Endothelial cell of umbilical vein (primary cell): ENCODE results near the gene EXOC5. TPM values are rescaled to one million over a fixed set of nuclear protein-coding genes. Genes with fewer than 3 reads are reported as not detected.

Experiments
- BruUV-seq: library from RNA; stranded (reverse); fragments of 400-500 nt; replicated peaks from 2 replicates; lab custom pipeline; 2021; lab: Mats Ljungman, UMichigan
- CTCF ChIA-PET: fragments of 300-600, 350-600 bp; sonication (Branson Sonifier 250); formaldehyde crosslinking; loops from one replicate; lab custom pipeline; 2021; ENCODE audit warnings: antibody characterized with exemption, inconsistent platforms; lab: Charles Lee
- POLR2A ChIA-PET: fragments of 300-600, 350-600 bp; sonication (Branson Sonifier 250); formaldehyde crosslinking; loops from one replicate; lab custom pipeline; 2021; ENCODE audit warnings: antibody characterized with exemption, inconsistent platforms; lab: Charles Lee
- DNase-seq: peaks from one replicate; pipeline ENCODE4 v3.0.0-alpha.2; 2011; ENCODE audit warnings: low read depth, low spot score
- FAIRE-seq: peaks from 2 replicates; lab custom pipeline; 2011; peaks lifted over from hg19 to GRCh38; lab: Jason Lieb, UNC
- H2AFZ ChIP-seq: 2 replicates; pipeline ENCODE4 v1.6.0; 2012; ENCODE audit warnings: low read depth, low read length, control low read depth, inconsistent platforms
- H3K27ac ChIP-seq: 2 replicates; pipeline ENCODE4 v1.5.1; 2011; ENCODE audit warnings: low read depth, mild to moderate bottlenecking, control low read depth, low read length, moderate library complexity; ENCODE audit not compliant: insufficient read depth
- H3K27me3 ChIP-seq, 2 experiments: 2 replicates each; pipeline versions ENCODE4 v1.6.0 to v1.6.1; 2011; ENCODE audit warnings: low read length in 2 of 2, mixed read lengths in 1 of 2; ENCODE audit not compliant: control insufficient read depth in 2 of 2, insufficient read depth in 2 of 2
- H3K36me3 ChIP-seq, 2 experiments: 2 replicates in 1 of 2; 3 replicates in 1 of 2; pipeline ENCODE4 v1.5.1; 2011; ENCODE audit warnings: low read length in 2 of 2, mild to moderate bottlenecking in 1 of 2, moderate library complexity in 1 of 2; ENCODE audit not compliant: control insufficient read depth in 2 of 2, insufficient read depth in 2 of 2; ENCODE audit errors: extremely low read depth in 1 of 2
- H3K4me1 ChIP-seq: 3 replicates; pipeline ENCODE4 v1.5.1; 2011; ENCODE audit warnings: mild to moderate bottlenecking, low read length; ENCODE audit not compliant: control insufficient read depth, insufficient read depth; ENCODE audit errors: extremely low read depth
- H3K4me2 ChIP-seq: 2 replicates; pipeline ENCODE4 v1.6.1; 2011; ENCODE audit warnings: low read length, control low read depth, mixed read lengths; ENCODE audit not compliant: insufficient read depth
- H3K4me3 ChIP-seq, 3 experiments: fragments of 200-600 bp in 1 of 3; sonication (generic), shearing (Covaris generic) in 1 of 3; replicated peaks in 1 of 3; 2 replicates each; pipeline ENCODE4 v1.5.1; 2011 to 2016; ENCODE audit warnings: control low read depth in 3 of 3, low read length in 3 of 3, mild to moderate bottlenecking in 2 of 3, inconsistent platforms in 1 of 3, low read depth in 1 of 3, moderate library complexity in 1 of 3; ENCODE audit not compliant: insufficient read depth in 1 of 3
- H3K79me2 ChIP-seq: 2 replicates; pipeline ENCODE4 v1.6.0; 2012; ENCODE audit warnings: low read length, inconsistent platforms; ENCODE audit not compliant: control insufficient read depth, insufficient read depth
- H3K9ac ChIP-seq: replicated peaks from 2 replicates; pipeline ENCODE3; 2011; ENCODE audit warnings: low read length, control low read depth; ENCODE audit not compliant: insufficient read depth; ENCODE audit errors: extremely low read depth
- H3K9me1 ChIP-seq: replicated peaks from 3 replicates; pipeline ENCODE4 v1.6.0; 2011; ENCODE audit warnings: mild to moderate bottlenecking, low read length; ENCODE audit not compliant: control insufficient read depth, insufficient read depth; ENCODE audit errors: extremely low read depth
- H3K9me3 ChIP-seq: replicated peaks from 2 replicates; pipeline ENCODE4 v1.5.1; 2012; ENCODE audit warnings: low read length, inconsistent platforms; ENCODE audit not compliant: control insufficient read depth, insufficient read depth
- H4K20me1 ChIP-seq: replicated peaks from 2 replicates; pipeline ENCODE3; 2011; ENCODE audit warnings: mild to moderate bottlenecking, low read length; ENCODE audit not compliant: control insufficient read depth, insufficient read depth; ENCODE audit errors: extremely low read depth
- EZH2 ChIP-seq: IDR thresholded peaks from 2 replicates; pipeline ENCODE4 v1.6.1; 2012; ENCODE audit warnings: borderline replicate concordance, low read depth, mild to moderate bottlenecking, moderate library complexity, low read length, inconsistent platforms; ENCODE audit not compliant: severe bottlenecking
- FOS ChIP-seq: IDR thresholded peaks from 2 replicates; pipeline ENCODE4 v1.6.1; 2011; ENCODE audit warnings: mild to moderate bottlenecking, low read length, moderate library complexity, borderline replicate concordance; ENCODE audit not compliant: insufficient read depth
- GATA2 ChIP-seq: IDR thresholded peaks from 2 replicates; pipeline ENCODE4 v1.7.0; 2011; ENCODE audit warnings: low read depth, mild to moderate bottlenecking, moderate library complexity, mixed read lengths, low read length; ENCODE audit not compliant: insufficient read length, insufficient read depth
- MYC ChIP-seq: IDR thresholded peaks from one replicate; pipeline ENCODE4 v1.6.1; 2011; ENCODE audit warnings: mild to moderate bottlenecking, low read depth, low read length
- POLR2A ChIP-seq: IDR thresholded peaks from 2 replicates; pipeline ENCODE4 v1.6.1; 2012; ENCODE audit warnings: low read depth, mild to moderate bottlenecking, control low read depth, low read length
- dilution Hi-C: fragments of 300-500 bp; cut with MboI; formaldehyde crosslinking; loops from one replicate; pipeline ENCODE4 v1.15.0; 2019; ENCODE audit warnings: low sequenced_read_pairs; ENCODE audit not compliant: extremely low pct_ligation_motif_present
- intact Hi-C: fragments of 100-400 bp; cut with micrococcal nuclease; formaldehyde crosslinking; loops from one replicate; pipeline ENCODE4 v1.10.0; 2022
- polyA plus RNA-seq, 4 experiments: library from polyadenylated mRNA; depleted of rRNA in 3 of 4; stranded (reverse) in 3 of 4; unstranded in 1 of 4; fragments of >200 nt; gene quantifications; 2 replicates each; pipeline versions ENCODE4 v1.2.1 to v1.2.3, GENCODE V29; 2011 to 2012; ENCODE audit warnings: missing spikeins in 1 of 4
- total RNA-seq: library from RNA; stranded (reverse); gene quantifications from 2 replicates; pipeline ENCODE4 v1.2.3, GENCODE V29; 2021

Gene EXOC5
- total and polyA plus RNA-seq, 2 donors (not counting 3 experiments of a cell fraction or from before 2014, with no cell fraction given) = 23.9 to 104 TPM

DNA sequence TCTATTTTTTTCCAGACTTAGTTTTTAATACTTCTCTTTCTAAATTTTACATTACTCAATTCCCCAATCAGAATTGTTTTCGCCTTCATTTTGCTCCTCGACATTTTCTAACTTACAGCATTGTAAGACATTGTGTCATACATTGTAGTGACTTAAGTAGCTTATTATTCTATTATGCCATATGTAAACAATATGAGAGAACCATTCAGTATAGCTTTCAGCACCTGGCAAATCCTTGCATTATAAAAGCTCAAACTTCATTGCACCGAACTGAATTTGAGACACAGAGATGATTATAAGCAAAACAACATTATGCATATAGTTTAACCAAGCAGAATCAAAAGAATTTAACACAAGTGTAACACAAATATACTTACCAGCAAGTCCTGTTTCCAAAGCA is 46.8 kb downstream of the EXOC5 start:
- POLR2A ChIA-PET = no interaction called here
- no peak overlapping the region for H3K4me3 ChIP-seq

DNA sequence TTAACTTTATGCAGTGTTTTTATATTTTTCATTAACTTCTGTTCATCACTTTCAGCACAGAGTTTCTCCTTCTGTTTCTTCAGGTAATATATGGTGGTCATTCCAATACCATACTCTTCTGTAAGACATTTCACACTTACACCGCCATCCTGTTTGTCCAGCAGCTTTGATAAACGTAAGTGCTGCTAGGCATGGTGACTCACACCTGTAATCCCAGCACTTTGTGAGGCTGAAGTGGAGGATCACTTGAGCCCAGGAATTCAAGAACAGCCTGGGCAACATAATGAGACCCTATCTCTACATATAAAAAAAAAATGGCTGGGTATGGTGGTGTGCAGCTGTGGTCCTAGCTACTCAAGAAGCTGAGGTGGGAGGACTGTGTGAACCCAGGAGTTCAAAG is 55.8 kb downstream of the EXOC5 start:
- dilution Hi-C loops = no loop called here
- Histone ChIP-seq H3K4me3 (no peak overlapping the region), H3K9me1 (no peaks in the 10 kb centered on the region), H3K4me1 (no peaks in the 10 kb centered on the region), H3K79me2 (peaks cover 10% of the 10 kb centered on the region), H4K20me1 (peaks cover 2% of the 10 kb centered on the region), H3K9me3 (no peaks in the 10 kb centered on the region), H3K9ac (no peak overlapping the region), H3K36me3 (peaks cover 14 to 32% of the 10 kb centered on the region in 2 experiments), H3K27ac (no peak overlapping the region), H3K4me2 (no peak overlapping the region), H3K27me3 (no peaks in the 10 kb centered on the region), H2AFZ (no peak overlapping the region)
- DNase-seq = no peak
- intact Hi-C loops = no loop called here
- ChIA-PET CTCF (no interaction called here), POLR2A (no interaction called here)
- TF ChIP-seq EZH2 (no peak), FOS (no peak), MYC (no peak)
- BruUV-seq = no TSS peak
- no peak for FAIRE-seq

More for the DNA sequence above, 46.8 kb downstream of the EXOC5 start:
- Histone ChIP-seq H3K27me3 (no peaks in the 10 kb centered on the region), H2AFZ (no peak overlapping the region), H3K9ac (no peak overlapping the region), H4K20me1 (peaks cover 3% of the 10 kb centered on the region), H3K36me3 (peaks cover 0 to 11% of the 10 kb centered on the region in 2 experiments), H3K27ac (no peak overlapping the region), H3K4me1 (peaks cover 12% of the 10 kb centered on the region), H3K4me2 (no peak overlapping the region), H3K9me3 (no peaks in the 10 kb centered on the region), H3K79me2 (peaks cover 12% of the 10 kb centered on the region), H3K9me1 (no peaks in the 10 kb centered on the region)
- TF ChIP-seq POLR2A = no peak
- no peak for TF ChIP-seq GATA2
- no peak for TF ChIP-seq EZH2
- intact Hi-C loops = loop anchor here (5.0 kb wide), 1 partner anchor 45 kb away; the partner anchor contains the start of genes AP5M1 and EXOC5
- no TSS peak for BruUV-seq
- DNase-seq = no peak
- FAIRE-seq = no peak
- dilution Hi-C loops = no loop called here
- CTCF ChIA-PET = no interaction called here
